H9 (cell line): ENCODE data around the gene G2E3. TPM values are rescaled to one million over a fixed set of nuclear protein-coding genes. Genes with fewer than 3 reads are reported as not detected.

Experiments
- DNase-seq: peaks from one replicate; pipeline ENCODE4 v3.0.0-alpha.2; 2017
- H2AFZ ChIP-seq: one replicate; pipeline ENCODE4 v1.6.1; 2013; ENCODE audit warnings: mild to moderate bottlenecking, low read length, control low read depth, moderate library complexity
- H2AK5ac ChIP-seq: 2 replicates; pipeline ENCODE4 v1.6.1; 2013; ENCODE audit warnings: low read length, control low read depth, mixed read lengths; ENCODE audit not compliant: insufficient read length
- H2BK120ac ChIP-seq: one replicate; pipeline ENCODE4 v1.6.1; 2013; ENCODE audit warnings: low read depth, mild to moderate bottlenecking, low read length, control low read depth, inconsistent platforms; ENCODE audit not compliant: poor library complexity, severe bottlenecking
- H2BK12ac ChIP-seq: 2 replicates; pipeline ENCODE4 v1.6.1; 2013; ENCODE audit warnings: low read length, control low read depth, mixed read lengths, low read depth; ENCODE audit not compliant: insufficient read length
- H2BK15ac ChIP-seq: 2 replicates; pipeline ENCODE4 v1.6.1; 2013; ENCODE audit warnings: low read depth, low read length, control low read depth
- H2BK20ac ChIP-seq: one replicate; pipeline ENCODE4 v1.6.1; 2013; ENCODE audit warnings: low read depth, mild to moderate bottlenecking, low read length, control low read depth, inconsistent platforms; ENCODE audit not compliant: poor library complexity, severe bottlenecking
- H2BK5ac ChIP-seq: 2 replicates; pipeline ENCODE4 v1.6.1; 2013; ENCODE audit warnings: low read length, control low read depth, mixed read lengths; ENCODE audit not compliant: insufficient read length
- H3K14ac ChIP-seq: 2 replicates; pipeline ENCODE4 v1.6.1; 2013; ENCODE audit warnings: low read length, control low read depth; ENCODE audit not compliant: insufficient read depth
- H3K18ac ChIP-seq: 2 replicates; pipeline ENCODE4 v1.6.1; 2013; ENCODE audit warnings: low read depth, mild to moderate bottlenecking, mixed read lengths, low read length, control low read depth; ENCODE audit not compliant: insufficient read length
- H3K23ac ChIP-seq: 2 replicates; pipeline ENCODE4 v1.6.1; 2013; ENCODE audit warnings: low read length, control low read depth, mixed read lengths, low read depth; ENCODE audit not compliant: insufficient read length
- H3K23me2 ChIP-seq: 2 replicates; pipeline ENCODE4 v1.6.1; 2013; ENCODE audit warnings: low read depth, mild to moderate bottlenecking, mixed read lengths, low read length, control low read depth; ENCODE audit not compliant: insufficient read length, poor library complexity, severe bottlenecking
- H3K27ac ChIP-seq: 2 replicates; pipeline ENCODE4 v1.5.1; 2013; ENCODE audit warnings: low read length, control low read depth, mixed read lengths, low read depth; ENCODE audit not compliant: insufficient read length
- H3K27me3 ChIP-seq: 2 replicates; pipeline ENCODE4 v1.6.1; 2013; ENCODE audit warnings: low read length, control low read depth, inconsistent platforms; ENCODE audit not compliant: insufficient read depth
- H3K4ac ChIP-seq: 2 replicates; pipeline ENCODE4 v1.6.1; 2013; ENCODE audit warnings: low read depth, mild to moderate bottlenecking, control low read depth, inconsistent platforms, low read length, moderate library complexity
- H3K4me1 ChIP-seq: 2 replicates; pipeline ENCODE4 v1.6.1; 2013; ENCODE audit warnings: low read length, control low read depth, inconsistent platforms; ENCODE audit not compliant: insufficient read depth
- H3K4me2 ChIP-seq: 2 replicates; pipeline ENCODE4 v1.6.1; 2013; ENCODE audit warnings: low read length, control low read depth, mixed read lengths; ENCODE audit not compliant: insufficient read length, insufficient read depth
- H3K56ac ChIP-seq: 2 replicates; pipeline ENCODE4 v1.6.1; 2013; ENCODE audit warnings: low read depth, mild to moderate bottlenecking, mixed read lengths, low read length, control low read depth; ENCODE audit not compliant: insufficient read length
- H3K79me1 ChIP-seq: 2 replicates; pipeline ENCODE4 v1.6.1; 2013; ENCODE audit warnings: low read depth, mild to moderate bottlenecking, moderate library complexity, low read length, control low read depth, inconsistent platforms; ENCODE audit not compliant: insufficient read depth, poor library complexity, severe bottlenecking
- H3K79me2 ChIP-seq: 2 replicates; pipeline ENCODE4 v1.6.1; 2013; ENCODE audit warnings: low read length, control low read depth, inconsistent platforms; ENCODE audit not compliant: insufficient read depth
- H3K9ac ChIP-seq: 2 replicates; pipeline ENCODE4 v1.6.1; 2013; ENCODE audit warnings: low read length, control low read depth, mixed read lengths; ENCODE audit not compliant: insufficient read length; ENCODE audit errors: extremely low read depth
- H3K9me3 ChIP-seq: one replicate; pipeline ENCODE4 v1.6.1; 2013; ENCODE audit warnings: low read depth, low read length, inconsistent platforms; ENCODE audit not compliant: control insufficient read depth
- H3T11ph ChIP-seq: one replicate; pipeline ENCODE4 v1.6.1; 2013; ENCODE audit warnings: mild to moderate bottlenecking, low read length, control low read depth, inconsistent platforms
- H4K20me1 ChIP-seq: one replicate; pipeline ENCODE4 v1.6.1; 2013; ENCODE audit not compliant: control insufficient read depth, insufficient read length, insufficient read depth
- H4K5ac ChIP-seq: 2 replicates; pipeline ENCODE4 v1.6.1; 2013; ENCODE audit warnings: low read depth, mild to moderate bottlenecking, mixed read lengths, low read length, control low read depth; ENCODE audit not compliant: insufficient read length
- H4K8ac ChIP-seq: replicated peaks from 2 replicates; pipeline ENCODE4 v1.6.1; 2013; ENCODE audit warnings: low read length, control low read depth, mixed read lengths, low read depth; ENCODE audit not compliant: insufficient read length
- H4K91ac ChIP-seq: 2 replicates; pipeline ENCODE4 v1.6.1; 2013; ENCODE audit warnings: low read depth, mild to moderate bottlenecking, moderate library complexity, mixed read lengths, low read length, control low read depth; ENCODE audit not compliant: insufficient read length
- H3K27ac Mint-ChIP-seq, 3 experiments: 2 replicates in 2 of 3; 3 replicates in 1 of 3; pipeline ENCODE4 v1.8.0; 2020 to 2021; ENCODE audit warnings: mixed read lengths in 3 of 3, mild to moderate bottlenecking in 1 of 3, moderate library complexity in 1 of 3
- H3K27me3 Mint-ChIP-seq: 2 replicates; pipeline ENCODE4 v1.8.0; 2021; ENCODE audit warnings: low read depth, mild to moderate bottlenecking, moderate library complexity, mixed read lengths
- H3K36me3 Mint-ChIP-seq, 3 experiments: 2 replicates in 2 of 3; 3 replicates in 1 of 3; pipeline ENCODE4 v1.8.0; 2020 to 2021; ENCODE audit warnings: low read depth in 3 of 3, mixed read lengths in 3 of 3; ENCODE audit not compliant: insufficient read depth in 1 of 3
- H3K4me1 Mint-ChIP-seq, 2 experiments: 2 replicates each; pipeline ENCODE4 v1.8.0; 2020; ENCODE audit warnings: mixed read lengths in 2 of 2
- H3K4me3 Mint-ChIP-seq, 2 experiments: 2 replicates in 1 of 2; 3 replicates in 1 of 2; pipeline ENCODE4 v1.8.0; 2020 to 2021; ENCODE audit warnings: mild to moderate bottlenecking in 2 of 2, mixed read lengths in 2 of 2, moderate library complexity in 1 of 2
- H3K9me3 Mint-ChIP-seq, 2 experiments: 2 replicates in 1 of 2; 3 replicates in 1 of 2; pipeline ENCODE4 v1.8.0; 2020; ENCODE audit warnings: mild to moderate bottlenecking in 2 of 2, mixed read lengths in 2 of 2, moderate library complexity in 1 of 2
- CTCF ChIP-seq: fragments of 200-600 bp; sonication (generic); conservative IDR thresholded peaks from 3 replicates; pipeline ENCODE4 v1.8.0; 2021; ENCODE audit warnings: antibody characterized with exemption, mild to moderate bottlenecking
- WGBS: extraction: QIAGEN DNeasy Blood & Tissue Kit; methylation state at CpG from one replicate; pipeline ENCODE4 v1.1.7; 2013; ENCODE audit warnings: missing lambda C conversion rate, low lambda C conversion rate, mixed read lengths; ENCODE audit not compliant: insufficient read length; ENCODE audit errors: extremely low coverage; 5-methylcytosine and 5-hydroxymethylcytosine counted together
- total RNA-seq: library from RNA; stranded (reverse); gene quantifications from 2 replicates; pipeline ENCODE4 v1.2.1, GENCODE V29; 2021

The G2E3 gene
- total RNA-seq, 1 experiment from 2014 or later: 49.2 TPM

GRCh38 chr14:30517737-30518136, 41.2 kb upstream of the G2E3 start:
- H2BK120ac ChIP-seq: no peak overlapping the region
- TF ChIP-seq CTCF: no peak
- H3T11ph ChIP-seq: no peak overlapping the region
- no peak overlapping the region for H2BK5ac ChIP-seq
- H3K79me2 ChIP-seq: no peaks in the 10 kb centered on the region
- no peak overlapping the region for H3K27ac Mint-ChIP-seq
- no peak overlapping the region for H4K91ac ChIP-seq
- no peak overlapping the region for H4K5ac ChIP-seq
- H3K9me3 ChIP-seq: no peaks in the 10 kb centered on the region
- no peaks in the 10 kb centered on the region for H4K20me1 ChIP-seq
- no peak overlapping the region for H3K18ac ChIP-seq
- no peak overlapping the region for H2BK15ac ChIP-seq
- H3K14ac ChIP-seq: no peak overlapping the region
- WGBS: no CpG with 5 or more reads among the region's 2 CpGs
- H3K27me3 Mint-ChIP-seq: no peaks in the 10 kb centered on the region
- no peaks in the 10 kb centered on the region; a peak in 1 of 7 replicates for H3K36me3 Mint-ChIP-seq
- 0 out of 4 replicates have a peak, but pooled peaks cover 0 to 4% of the 10 kb centered on the region in 2 experiments for H3K4me1 Mint-ChIP-seq
- no peak overlapping the region for H3K4me3 Mint-ChIP-seq
- H3K56ac ChIP-seq: no peak overlapping the region
- H3K4me1 ChIP-seq: no peaks in the 10 kb centered on the region
- H3K23me2 ChIP-seq: no peaks in the 10 kb centered on the region
- no peak overlapping the region for H2BK20ac ChIP-seq
- H3K79me1 ChIP-seq: no peaks in the 10 kb centered on the region
- H3K27me3 ChIP-seq: no peaks in the 10 kb centered on the region
- no peak overlapping the region for H2AK5ac ChIP-seq
- H3K9me3 Mint-ChIP-seq: no peaks in the 10 kb centered on the region
- H3K27ac ChIP-seq: no peak overlapping the region
- H3K4ac ChIP-seq: no peak overlapping the region
- no peak overlapping the region for H2BK12ac ChIP-seq
- H3K4me2 ChIP-seq: no peak overlapping the region
- H4K8ac ChIP-seq: no peak overlapping the region
- no peak overlapping the region for H3K23ac ChIP-seq
- DNase-seq: no peak
- H2AFZ ChIP-seq: no peak overlapping the region
- no peak overlapping the region for H3K9ac ChIP-seq
